MM.1S (cell line): ENCODE results near the gene WDR82.
"Not testable (repeated sequence)": the region's sequence is repeated elsewhere in the genome, so short reads cannot be mapped to it uniquely, and the experiment has no call there.

Experiments used
- DNase-seq: peaks from one replicate; pipeline ENCODE4 v3.0.0-alpha.2; 2015
- H2AFZ ChIP-seq: fragments of 300-600 bp; sonication (generic); 2 replicates; pipeline ENCODE4 v1.6.0; 2016; ENCODE audit warnings: antibody characterized with exemption, low read length
- H3F3A ChIP-seq: fragments of 300-600 bp; sonication (generic); 2 replicates; pipeline ENCODE4 v1.6.1; 2016; ENCODE audit warnings: mild to moderate bottlenecking, antibody characterized with exemption, low read length, moderate library complexity, mixed read lengths; ENCODE audit not compliant: insufficient read depth
- H3K27ac ChIP-seq: fragments of 300-600 bp; sonication (generic); 2 replicates; pipeline ENCODE4 v1.5.1; 2016; ENCODE audit warnings: mild to moderate bottlenecking, low read length
- H3K27me3 ChIP-seq: fragments of 300-600 bp; sonication (generic); replicated peaks from 2 replicates; pipeline ENCODE4 v1.6.0; 2016; ENCODE audit warnings: low read length; ENCODE audit not compliant: insufficient read depth
- H3K36me3 ChIP-seq: fragments of 300-600 bp; sonication (generic); replicated peaks from 2 replicates; pipeline ENCODE4 v1.6.1; 2016; ENCODE audit warnings: mild to moderate bottlenecking, low read length, mixed read lengths; ENCODE audit not compliant: insufficient read depth
- H3K4me1 ChIP-seq: fragments of 300-600 bp; sonication (generic); 2 replicates; pipeline ENCODE4 v1.6.1; 2016; ENCODE audit warnings: low read length, mixed read lengths
- H3K4me2 ChIP-seq: fragments of 300-600 bp; sonication (generic); 2 replicates; pipeline ENCODE4 v1.6.0; 2016; ENCODE audit warnings: low read depth, low read length
- H3K4me3 ChIP-seq: fragments of 300-600 bp; sonication (generic); 2 replicates; pipeline ENCODE4 v1.5.1; 2016; ENCODE audit warnings: low read length, mixed read lengths
- H3K79me2 ChIP-seq: fragments of 300-600 bp; sonication (generic); 2 replicates; pipeline ENCODE4 v1.6.1; 2016; ENCODE audit warnings: mixed run types, low read length, mixed read lengths
- H3K9ac ChIP-seq: fragments of 300-600 bp; sonication (generic); 2 replicates; pipeline ENCODE4 v1.6.1; 2016; ENCODE audit warnings: low read length, mixed read lengths
- H3K9me2 ChIP-seq: fragments of 300-600 bp; sonication (generic); replicated peaks from 2 replicates; pipeline ENCODE4 v1.6.1; 2016; ENCODE audit warnings: mild to moderate bottlenecking, low read length, mixed read lengths; ENCODE audit not compliant: insufficient read depth
- H3K9me3 ChIP-seq: fragments of 300-600 bp; sonication (generic); replicated peaks from 2 replicates; pipeline ENCODE4 v1.6.1; 2016; ENCODE audit warnings: mild to moderate bottlenecking, low read length, mixed read lengths; ENCODE audit not compliant: insufficient read depth
- H4K20me1 ChIP-seq: fragments of 300-600 bp; sonication (generic); 2 replicates; pipeline ENCODE4 v1.6.1; 2016; ENCODE audit warnings: mild to moderate bottlenecking, low read length, moderate library complexity, mixed read lengths; ENCODE audit not compliant: insufficient read depth
- CTCF ChIP-seq: fragments of 300-600 bp; sonication (generic); IDR thresholded peaks from 2 replicates; pipeline ENCODE4 v1.5.1; 2016; ENCODE audit warnings: antibody characterized with exemption, low read length, mixed read lengths
- EZH2 ChIP-seq: fragments of 300-600 bp; sonication (generic); optimal IDR thresholded peaks from 2 replicates; pipeline ENCODE3; 2017; ENCODE audit warnings: low read depth, mild to moderate bottlenecking, antibody characterized with exemption, low read length, mixed read lengths
- EZH2phosphoT487 ChIP-seq: fragments of 300-600 bp; sonication (generic); IDR thresholded peaks from 2 replicates; pipeline ENCODE4 v1.6.1; 2018; ENCODE audit warnings: antibody characterized with exemption, low read length

The WDR82 gene

GRCh38 chr3:52272831-52273230, 5.6 kb downstream of the WDR82 start:
- Histone ChIP-seq H3K4me3 (no peak overlapping the region), H3K9ac (no peak overlapping the region), H3K27me3 (no peaks in the 10 kb centered on the region), H3K79me2 (peaks cover 100% of the 10 kb centered on the region), H3K9me3 (no peaks in the 10 kb centered on the region), H3K27ac (peak overlapping the region; percentile 6; the same call in 1 of the 2 replicates), H3K4me2 (peak overlapping the region; percentile 35; the same call in 1 of the 2 replicates), H4K20me1 (peaks cover 62% of the 10 kb centered on the region), H2AFZ (no peak overlapping the region), H3K9me2 (no peaks in the 10 kb centered on the region), H3F3A (peaks cover 27% of the 10 kb centered on the region), H3K4me1 (peaks cover 41% of the 10 kb centered on the region), H3K36me3 (peaks cover 12% of the 10 kb centered on the region)
- DNase-seq = peak; percentile 5
- TF ChIP-seq CTCF (no peak), EZH2phosphoT487 (no peak), EZH2 (no peak)

DNA sequence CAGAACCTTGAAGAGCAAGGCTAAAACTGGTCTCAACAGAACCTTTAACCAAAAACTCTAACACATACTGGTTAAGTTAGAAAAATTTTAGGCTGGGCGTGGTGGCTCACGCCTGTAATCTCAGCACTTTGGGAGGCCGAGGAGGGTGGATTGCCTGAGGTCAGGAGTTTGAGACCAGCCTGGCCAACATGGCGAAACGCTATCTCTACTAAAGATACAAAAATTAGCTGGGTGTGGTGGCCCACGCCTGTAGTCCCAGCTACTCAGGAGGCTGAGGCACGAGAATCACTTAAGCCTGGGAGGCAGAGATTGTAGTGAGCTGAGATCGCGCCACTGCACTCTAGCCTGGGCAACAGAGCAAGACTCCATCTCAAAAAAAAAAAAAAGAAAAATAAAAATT, 6.3 kb downstream of the WDR82 start:
- not testable (repeated sequence) for H3K27me3 ChIP-seq, DNase-seq, H3K4me3 ChIP-seq, H3K9ac ChIP-seq, H3K9me2 ChIP-seq, H2AFZ ChIP-seq, H3K9me3 ChIP-seq
- peaks cover 41% of the 10 kb centered on the region for H3K4me1 ChIP-seq
- peaks cover 100% of the 10 kb centered on the region for H3K79me2 ChIP-seq
- peak overlapping the region; percentile 42; the same call in 1 of the 2 replicates for H3K27ac ChIP-seq
- peaks cover 62% of the 10 kb centered on the region for H4K20me1 ChIP-seq
- peaks cover 14% of the 10 kb centered on the region for H3K36me3 ChIP-seq
- peaks cover 27% of the 10 kb centered on the region for H3F3A ChIP-seq
- peak overlapping the region; percentile 35 for H3K4me2 ChIP-seq

- Histone ChIP-seq H3K9me3 (no peaks in the 10 kb centered on the region), H3K36me3 (peaks cover 27% of the 10 kb centered on the region), H3K9me2 (no peaks in the 10 kb centered on the region), H3K9ac (no peak overlapping the region), H2AFZ (no peak overlapping the region), H3K27me3 (no peaks in the 10 kb centered on the region), H3K4me1 (peaks cover 38% of the 10 kb centered on the region), H3K27ac (no peak overlapping the region), H3K4me2 (no peak overlapping the region), H3K79me2 (peaks cover 97% of the 10 kb centered on the region), H3F3A (peaks cover 27% of the 10 kb centered on the region), H3K4me3 (no peak overlapping the region), H4K20me1 (peaks cover 55% of the 10 kb centered on the region)
- no peak for DNase-seq
- TF ChIP-seq CTCF = no peak
- no peak for TF ChIP-seq EZH2
- TF ChIP-seq EZH2phosphoT487 = no peak
Measured at GRCh38 chr3:52270252-52270754, 8.1 kb downstream of the WDR82 start.

DNA sequence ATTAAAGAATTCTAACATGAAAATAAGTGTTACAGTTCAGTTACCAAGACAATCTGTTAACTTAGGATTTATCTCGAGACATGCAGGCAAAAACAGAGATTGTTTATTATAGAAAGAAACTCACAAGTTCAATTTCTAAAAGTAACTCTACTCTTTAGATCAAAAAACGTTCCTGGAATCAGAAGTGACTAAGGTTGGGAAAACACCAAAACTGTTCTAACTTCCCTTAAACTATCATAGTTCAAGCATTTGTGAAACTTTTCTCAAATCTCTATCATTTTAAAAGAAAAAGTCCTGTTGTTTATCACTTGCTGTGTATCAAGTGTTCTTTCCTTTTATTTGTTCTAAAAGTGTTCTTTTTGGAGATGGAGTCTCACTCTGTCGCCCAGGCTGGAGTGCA, 8.7 kb downstream of the WDR82 start:
- Histone ChIP-seq H3K36me3 (peaks cover 27% of the 10 kb centered on the region), H3K27me3 (no peaks in the 10 kb centered on the region), H2AFZ (no peak overlapping the region), H3K27ac (no peak overlapping the region), H3F3A (peaks cover 27% of the 10 kb centered on the region), H3K79me2 (peaks cover 97% of the 10 kb centered on the region), H3K9ac (no peak overlapping the region), H4K20me1 (peaks cover 52% of the 10 kb centered on the region), H3K9me2 (no peaks in the 10 kb centered on the region), H3K4me3 (no peak overlapping the region), H3K9me3 (no peaks in the 10 kb centered on the region), H3K4me1 (peaks cover 38% of the 10 kb centered on the region), H3K4me2 (no peak overlapping the region)
- peak; percentile 1 for DNase-seq
- no peak for TF ChIP-seq EZH2
- TF ChIP-seq EZH2phosphoT487 = no peak
- no peak for TF ChIP-seq CTCF
